T-helper 2 cell (primary cell): ENCODE data around the gene CD200.
"Not testable (repeated sequence)": the region's sequence is repeated elsewhere in the genome, so short reads cannot be mapped to it uniquely, and the experiment has no call there.

Source experiments
- DNase-seq, 5 experiments: peaks; one replicate each; pipeline versions ENCODE4 v3.0.0 to v3.0.0-alpha.2; 2012 to 2022

CD200 gene

DNA sequence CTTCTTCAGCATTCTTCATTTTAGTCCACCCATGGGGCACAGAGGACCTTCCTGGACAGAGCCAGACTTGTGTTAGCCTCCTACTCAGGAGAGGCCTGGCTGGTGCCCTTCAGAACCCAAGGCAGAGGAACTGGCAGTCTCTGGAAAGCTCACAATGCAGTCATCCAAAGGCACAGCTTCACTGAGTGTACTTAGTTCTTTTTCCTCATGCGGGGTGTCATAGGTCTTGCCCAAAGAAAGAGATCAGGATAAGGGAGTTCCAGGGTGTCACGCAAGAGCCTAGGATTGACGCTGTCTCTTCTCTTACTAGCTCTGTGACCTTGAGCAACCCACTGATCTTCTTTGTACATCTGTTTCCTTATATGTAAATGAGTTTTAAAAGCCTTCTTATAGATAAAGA lies 58.7 kb downstream of the CD200 start:
- no peak for DNase-seq

- DNase-seq, result peak in 1 of 5 experiments; percentile 51
Observed at GRCh38 chr3:112392393-112393359, 59.7 kb downstream of the CD200 start.

DNA sequence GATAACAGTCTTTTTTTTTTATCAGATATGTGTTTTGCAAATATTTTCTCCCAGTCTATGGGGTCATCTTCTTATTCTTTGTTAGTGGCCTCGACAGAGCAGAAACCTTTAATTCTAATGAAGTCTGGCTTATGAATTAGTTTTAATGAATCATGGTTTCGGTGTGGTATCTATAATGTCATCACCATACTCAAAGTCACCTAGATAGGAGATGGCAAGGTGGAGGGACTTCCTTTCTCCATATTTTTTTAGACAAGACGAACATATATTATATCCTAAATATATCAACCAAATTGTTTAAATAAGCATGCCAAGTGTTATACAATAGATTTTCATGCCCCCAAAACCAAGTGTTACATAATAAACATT lies 60.4 kb downstream of the CD200 start:
- DNase-seq, result no peak

- no peak for DNase-seq
Observed at GRCh38 chr3:112394003-112394640, 61.2 kb downstream of the CD200 start.

GRCh38 chr3:112395181-112395895 lies 62.4 kb downstream of the CD200 start:
- no peak for DNase-seq

DNA sequence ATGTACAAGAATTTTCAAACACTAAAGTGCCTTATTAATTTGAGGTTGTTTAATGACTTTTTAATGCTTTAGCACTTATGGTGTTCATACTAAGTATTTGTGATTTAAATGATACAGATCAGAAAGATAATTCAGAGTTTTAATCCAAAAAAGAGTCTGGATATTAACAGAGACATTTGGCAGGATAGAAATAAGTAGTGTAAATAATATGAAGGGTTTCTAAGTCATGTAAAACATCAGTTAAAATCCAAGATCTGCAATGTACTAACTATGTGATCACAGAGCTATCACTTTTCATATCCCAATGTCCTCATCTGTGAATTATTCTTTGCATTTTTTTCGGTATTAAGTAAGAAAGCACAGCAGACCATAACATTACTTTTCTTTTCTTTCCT lies 62.9 kb downstream of the CD200 start:
- no peak for DNase-seq

DNA sequence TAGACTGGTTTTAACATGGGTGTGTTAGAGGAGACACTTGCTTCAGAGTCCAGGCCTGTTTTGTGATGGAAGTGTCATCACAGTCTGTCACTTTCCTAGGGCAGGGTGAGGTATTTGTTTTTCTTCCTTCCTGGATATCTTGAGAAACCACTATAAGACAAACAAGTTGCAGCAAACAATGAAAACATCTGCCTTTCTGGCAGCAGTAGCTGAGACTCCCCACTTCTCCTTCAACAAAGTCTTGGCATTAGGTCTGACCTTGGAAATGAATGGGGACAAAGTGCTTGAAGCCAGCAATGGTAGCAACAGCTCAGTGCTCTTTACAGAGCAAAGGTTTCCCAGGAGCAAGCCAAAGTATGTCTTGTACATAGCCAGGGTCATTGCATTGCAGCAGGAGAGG lies 64.6 kb downstream of the CD200 start:
- no peak for DNase-seq

GRCh38 chr3:112399064-112399463 lies 66.1 kb downstream of the CD200 start:
- no peak for DNase-seq

- not testable (repeated sequence) for DNase-seq
Observed at GRCh38 chr3:112399554-112399953, 66.6 kb downstream of the CD200 start.

- DNase-seq, result not testable (repeated sequence)
Observed at GRCh38 chr3:112400317-112400716, 67.4 kb downstream of the CD200 start.

GRCh38 chr3:112401617-112402016 lies 68.7 kb downstream of the CD200 start:
- DNase-seq, result no peak

- no peak for DNase-seq
Observed at GRCh38 chr3:112403103-112403502, 70.1 kb downstream of the CD200 start.

GRCh38 chr3:112404924-112405549 lies 72.1 kb downstream of the CD200 start:
- DNase-seq, result not testable (repeated sequence)

DNA sequence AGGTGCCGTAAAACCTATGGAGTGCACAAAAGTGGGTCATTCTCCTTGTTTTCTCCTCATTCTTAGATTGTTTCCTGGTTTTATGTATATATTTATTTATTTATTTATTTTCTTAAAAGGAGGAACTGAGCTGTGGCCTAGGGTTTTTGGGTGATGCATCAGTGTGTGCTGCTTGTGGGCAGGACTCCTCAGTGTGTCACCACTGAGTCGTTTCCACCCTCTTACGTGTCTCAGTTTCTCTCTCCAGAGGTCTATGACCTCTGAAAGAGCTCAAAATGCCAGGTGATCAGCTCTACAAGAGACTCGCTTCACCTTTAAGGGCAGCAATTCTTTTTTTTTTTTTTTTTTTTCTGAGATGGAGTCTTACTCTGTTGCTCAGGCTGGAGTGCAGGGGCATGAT lies 72.9 kb downstream of the CD200 start:
- DNase-seq, result peak in 1 of 5 experiments; percentile 57

DNA sequence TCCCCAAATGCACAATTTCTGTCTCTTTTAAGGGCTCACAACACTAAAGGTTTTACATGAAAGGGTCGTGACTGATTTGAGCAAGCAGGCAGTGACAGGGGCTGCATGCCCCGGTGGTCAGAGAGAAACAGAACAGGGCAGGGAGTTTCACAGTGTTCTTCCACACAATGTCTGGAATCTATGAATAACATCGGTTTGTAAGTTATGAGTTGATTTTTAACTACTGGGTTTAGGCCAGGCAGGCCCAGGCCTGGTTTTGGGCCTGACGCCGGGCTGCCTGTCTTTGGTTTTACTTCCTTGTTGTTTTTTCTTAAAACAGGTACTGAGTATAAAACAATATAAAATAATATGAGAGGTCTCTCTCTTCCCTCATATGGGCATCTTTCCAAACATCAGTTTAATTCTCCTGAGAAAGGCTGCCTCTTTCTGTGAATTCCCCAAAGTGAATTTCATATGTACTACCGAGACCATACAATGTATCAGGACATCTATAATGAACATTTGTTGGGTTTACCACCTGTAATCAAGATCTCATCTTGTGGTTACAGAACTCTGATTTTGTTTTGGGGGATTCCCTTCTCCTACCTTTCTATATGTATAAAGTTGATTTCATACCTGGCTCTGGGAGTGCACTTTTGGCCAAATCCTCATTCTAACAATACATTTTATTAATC lies 74.4 kb downstream of the CD200 start:
- DNase-seq, result peak in 1 of 5 experiments; percentile 38

DNA sequence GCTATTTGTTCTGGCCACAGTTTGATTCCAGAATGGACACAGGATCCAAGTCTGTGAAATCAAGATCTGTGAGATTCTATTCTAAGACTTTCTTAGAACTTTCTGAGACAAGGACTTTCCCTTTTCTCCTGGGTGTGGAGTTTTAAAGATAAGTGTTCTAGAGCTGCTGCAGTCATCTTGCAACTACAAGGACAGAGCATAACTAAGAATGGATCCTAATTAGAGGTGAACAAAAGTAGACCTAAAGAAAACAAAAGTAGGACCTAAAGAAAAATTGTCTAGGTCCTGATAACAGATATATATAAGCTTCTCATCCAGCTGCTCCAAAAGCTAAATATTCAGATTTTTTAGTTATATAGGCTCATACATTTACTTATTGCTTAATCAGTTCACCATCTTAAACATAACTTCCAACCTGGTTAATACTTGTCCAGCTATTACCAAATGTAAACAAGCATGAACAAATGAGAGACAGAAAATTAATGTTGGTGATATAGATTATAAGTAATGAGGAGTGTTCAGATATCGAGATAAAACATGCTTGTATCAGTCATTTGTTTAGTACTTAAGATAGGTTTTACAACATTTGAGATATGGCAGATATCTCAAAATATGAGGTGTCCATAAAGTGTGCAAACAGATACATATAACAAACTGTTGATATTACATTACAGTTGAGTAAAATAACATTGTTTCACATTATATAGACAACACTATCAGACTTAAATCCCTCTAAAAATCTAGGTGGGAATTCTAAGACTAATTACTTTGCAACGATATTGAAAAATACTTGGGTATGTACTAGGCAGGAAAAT lies 75.1 kb downstream of the CD200 start:
- peak in 1 of 5 experiments; percentile 56 for DNase-seq

GRCh38 chr3:112409041-112409440 lies 76.1 kb downstream of the CD200 start:
- DNase-seq, result no peak

- DNase-seq, result no peak
Observed at GRCh38 chr3:112411425-112411824, 78.5 kb downstream of the CD200 start.
